CD1c-positive myeloid dendritic cell (primary cell): ENCODE results near the gene ADO.
"Not testable (repeated sequence)": the region's sequence is repeated elsewhere in the genome, so short reads cannot be mapped to it uniquely, and the experiment has no call there.

Source experiments
- DNase-seq: peaks from one replicate; pipeline ENCODE4 v3.0.0-alpha.2; 2016; ENCODE audit errors: extremely low spot score

ADO gene

GRCh38 chr10:62804356-62805230 lies at the start of gene ADO:
TSS of gene ADO (plus strand) at chr10:62804720. CDS start at chr10:62805060, 340 bp downstream.
- DNase-seq, result peak; percentile 91

GRCh38 chr10:62754963-62755362 lies 49.6 kb upstream of the ADO start:
- DNase-seq, result no peak

GRCh38 chr10:62755662-62756653 lies 48.6 kb upstream of the ADO start:
- DNase-seq, result no peak

- peak; percentile 69 for DNase-seq
Measured at GRCh38 chr10:62759599-62760175, 44.8 kb upstream of the ADO start.

- DNase-seq, result peak; percentile 77
Measured at GRCh38 chr10:62760401-62760800, 44.1 kb upstream of the ADO start.

GRCh38 chr10:62761115-62761514 lies 43.4 kb upstream of the ADO start:
- no peak for DNase-seq

- no peak for DNase-seq
Measured at GRCh38 chr10:62763155-62763554, 41.4 kb upstream of the ADO start.

- no peak for DNase-seq
Measured at GRCh38 chr10:62764011-62764410, 40.5 kb upstream of the ADO start.

- DNase-seq, result no peak
Measured at GRCh38 chr10:62765726-62766125, 38.8 kb upstream of the ADO start.

- no peak for DNase-seq
Measured at GRCh38 chr10:62766386-62766785, 38.1 kb upstream of the ADO start.

- no peak for DNase-seq
Measured at GRCh38 chr10:62769574-62770242, 34.8 kb upstream of the ADO start.

GRCh38 chr10:62772186-62772974 lies 32.1 kb upstream of the ADO start:
- DNase-seq, result no peak

GRCh38 chr10:62778125-62778524 lies 26.4 kb upstream of the ADO start:
- DNase-seq, result no peak

GRCh38 chr10:62779487-62780248 lies 24.9 kb upstream of the ADO start:
- peak; percentile 72 for DNase-seq

GRCh38 chr10:62784537-62784936 lies 20.0 kb upstream of the ADO start:
- not testable (repeated sequence) for DNase-seq

- DNase-seq, result not testable (repeated sequence)
Measured at GRCh38 chr10:62788285-62788684, 16.2 kb upstream of the ADO start.

- no peak for DNase-seq
Measured at GRCh38 chr10:62788861-62789467, 15.6 kb upstream of the ADO start.

GRCh38 chr10:62790019-62790555 lies 14.4 kb upstream of the ADO start:
- no peak for DNase-seq

GRCh38 chr10:62790571-62790970 lies 13.9 kb upstream of the ADO start:
- DNase-seq, result no peak
